GM21367 (cell line): ENCODE data around the gene AGBL3.
"Not testable (repeated sequence)": the region's sequence is repeated elsewhere in the genome, so short reads cannot be mapped to it uniquely, and the experiment has no call there.

Experiments used
- ATAC-seq: cut with Tn5 transposase; IDR thresholded peaks from one replicate; pipeline ENCODE4 v1.9.1; 2021; ENCODE audit not compliant: unreplicated experiment

AGBL3 gene

DNA sequence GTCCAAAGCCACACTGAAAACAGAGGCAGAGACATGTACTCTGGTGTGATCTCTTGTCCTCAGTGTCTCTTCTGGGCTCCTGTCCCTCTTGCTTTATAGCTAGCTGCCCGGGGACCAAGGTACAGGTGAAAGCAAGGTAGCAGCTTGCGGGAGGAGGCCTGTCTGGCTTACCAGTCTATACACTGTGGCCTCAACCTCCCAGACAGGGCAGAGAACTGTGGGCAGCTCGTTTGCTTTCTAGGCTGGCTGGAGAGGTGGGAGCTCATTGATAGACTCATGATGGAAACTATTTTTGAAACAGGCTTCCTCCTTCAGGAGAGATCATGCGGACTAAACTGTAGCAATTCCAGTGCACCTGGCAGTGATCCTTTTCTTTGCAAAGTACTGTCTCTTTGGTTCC, 179.6 kb downstream of the AGBL3 start:
- no peak for ATAC-seq

DNA sequence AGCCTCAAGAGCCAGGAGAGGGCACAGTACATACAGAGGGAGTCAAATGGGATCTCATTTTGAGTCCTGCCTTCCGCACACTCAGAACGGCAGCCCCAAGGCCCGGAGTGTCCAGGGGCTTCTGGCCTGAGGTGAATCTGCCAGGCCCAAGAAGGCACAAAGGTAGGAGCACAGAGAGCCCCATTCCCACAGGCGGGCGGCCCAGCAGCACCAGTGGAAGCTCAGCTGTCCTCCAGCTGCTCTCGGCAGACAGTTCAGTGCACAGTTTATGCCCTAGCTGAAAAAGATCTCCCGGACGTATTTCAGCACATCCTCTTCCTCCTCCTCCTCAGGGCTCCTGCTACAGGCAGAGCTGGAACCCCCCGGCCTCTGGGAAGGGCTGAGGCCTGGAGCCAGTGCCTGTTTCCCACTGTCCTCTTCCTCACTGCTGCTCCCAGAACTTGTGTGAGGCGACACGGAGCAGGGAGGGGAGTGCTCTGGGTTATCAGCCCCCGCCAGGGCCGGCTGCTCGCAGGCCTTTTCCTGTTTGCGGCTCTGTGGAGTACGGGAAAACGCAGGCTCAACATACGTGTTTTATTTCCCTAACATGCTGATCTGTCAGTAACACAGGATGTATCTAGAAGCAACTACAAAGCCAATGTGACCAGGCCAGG, 180.2 kb downstream of the AGBL3 start:
- ATAC-seq: no peak

DNA sequence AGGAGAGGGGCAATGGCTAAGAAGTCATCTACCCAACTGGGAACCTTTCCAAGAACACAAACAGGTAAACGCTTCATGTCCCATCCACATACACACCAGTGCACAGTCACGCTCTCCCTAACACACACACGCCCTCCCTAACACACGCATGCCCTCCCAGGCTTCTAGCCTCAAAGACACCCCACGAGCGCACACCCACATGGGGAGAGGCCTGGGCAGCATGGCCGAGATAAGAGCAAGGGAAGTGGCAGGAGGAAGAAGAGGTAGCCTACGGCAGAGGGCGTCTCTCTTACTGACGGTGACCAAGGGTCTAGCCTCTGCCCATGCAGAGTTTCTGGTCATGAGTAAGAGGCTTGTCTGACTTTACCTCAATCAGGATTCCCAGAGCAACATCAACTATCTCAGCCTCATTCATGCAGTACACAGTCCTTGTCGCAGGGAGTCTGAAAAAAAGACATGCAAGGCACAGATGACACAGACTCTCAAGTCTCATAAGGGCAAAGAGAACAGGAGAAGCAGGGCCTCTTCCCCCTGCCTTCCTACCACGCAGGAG, 181.1 kb downstream of the AGBL3 start:
- no peak for ATAC-seq

DNA sequence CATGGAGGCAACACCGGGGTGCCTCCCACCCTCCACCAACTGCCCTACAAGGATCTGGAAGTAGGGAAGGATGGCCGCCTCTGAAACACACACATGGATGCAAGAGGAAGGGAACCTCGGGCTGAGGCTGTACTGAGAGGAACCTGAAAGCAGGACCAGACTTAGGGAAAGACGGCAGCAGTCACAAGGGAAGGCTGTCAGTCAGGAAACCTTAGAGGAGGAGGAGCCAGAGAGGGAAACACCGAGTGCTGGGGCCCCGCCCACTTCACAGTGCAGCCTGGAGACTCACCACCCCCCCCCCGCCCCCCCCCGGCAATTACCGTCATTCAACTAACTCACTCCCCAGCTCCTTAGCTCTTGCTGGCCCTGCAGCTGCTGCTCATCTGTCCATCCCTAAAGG, 181.7 kb downstream of the AGBL3 start:
- ATAC-seq: no peak

DNA sequence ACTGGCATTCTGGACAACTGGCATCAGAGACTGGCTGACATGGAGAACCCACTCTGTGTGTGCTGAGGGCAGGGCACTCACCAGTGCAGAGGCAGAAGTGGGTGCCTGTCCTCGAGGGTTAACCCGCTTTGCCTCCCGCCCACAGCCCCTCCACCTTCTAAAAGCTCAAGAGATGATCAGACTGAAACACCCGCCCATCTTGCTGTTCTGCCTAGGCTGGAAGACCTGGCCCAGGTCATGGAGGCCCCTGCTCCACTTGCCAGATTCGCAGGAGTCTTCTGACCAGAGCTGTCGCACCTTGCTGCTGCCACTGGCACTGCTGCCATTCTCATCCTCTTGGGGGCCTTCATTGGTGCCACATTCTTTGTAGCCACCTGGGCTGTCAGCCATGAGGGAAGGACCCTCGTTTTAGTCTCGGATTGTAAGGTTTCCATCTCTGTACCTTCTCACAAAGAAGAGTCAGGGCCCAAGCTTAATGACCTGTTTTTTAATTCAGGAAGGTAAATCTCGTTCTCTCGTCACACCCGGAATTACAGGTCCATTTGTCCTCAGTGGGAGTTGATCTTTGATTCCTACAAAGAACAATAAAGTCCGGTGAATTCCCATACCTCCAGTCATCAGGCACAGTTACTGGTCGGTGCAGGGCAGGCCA, 182.3 kb downstream of the AGBL3 start:
- no peak for ATAC-seq

DNA sequence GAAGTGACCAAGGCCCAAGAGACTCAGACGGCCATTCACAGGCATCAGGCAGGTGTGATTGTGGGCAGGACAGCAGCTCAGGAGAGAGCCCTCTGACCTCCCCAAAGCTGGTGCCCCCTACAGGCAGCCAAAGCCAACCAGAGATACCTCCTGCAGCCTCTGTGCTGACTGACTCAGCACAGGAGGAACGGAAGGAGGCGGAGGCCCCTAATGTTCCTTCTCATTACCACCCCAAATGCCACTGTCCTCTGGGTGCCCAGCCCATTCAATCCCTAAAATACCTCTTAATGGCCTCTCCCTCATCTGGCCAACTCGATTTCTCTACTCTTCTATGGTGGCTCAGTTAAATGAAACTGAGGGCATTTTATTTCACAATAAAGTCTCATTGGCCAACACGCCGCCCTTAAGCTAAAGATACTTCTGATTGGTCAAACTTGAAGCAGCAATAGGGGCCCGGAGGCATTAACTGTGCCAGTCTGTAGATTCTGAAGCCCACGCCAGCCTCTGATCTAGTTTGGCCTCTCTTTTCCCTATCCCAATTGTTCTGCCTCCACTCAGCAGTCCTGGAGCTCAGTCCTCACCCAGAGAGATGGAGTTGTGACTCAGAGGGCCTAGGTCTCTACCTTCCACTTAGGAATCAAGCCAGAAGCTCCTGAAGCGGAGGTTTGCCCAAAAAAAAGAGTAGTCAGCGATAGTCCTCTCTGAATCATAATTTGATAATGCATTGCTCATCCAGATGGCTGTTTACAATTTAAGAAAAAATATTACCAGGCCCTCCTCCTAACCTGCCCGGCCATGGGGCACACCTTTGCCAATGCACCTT, 183.0 kb downstream of the AGBL3 start:
- peak; percentile 37 for ATAC-seq

DNA sequence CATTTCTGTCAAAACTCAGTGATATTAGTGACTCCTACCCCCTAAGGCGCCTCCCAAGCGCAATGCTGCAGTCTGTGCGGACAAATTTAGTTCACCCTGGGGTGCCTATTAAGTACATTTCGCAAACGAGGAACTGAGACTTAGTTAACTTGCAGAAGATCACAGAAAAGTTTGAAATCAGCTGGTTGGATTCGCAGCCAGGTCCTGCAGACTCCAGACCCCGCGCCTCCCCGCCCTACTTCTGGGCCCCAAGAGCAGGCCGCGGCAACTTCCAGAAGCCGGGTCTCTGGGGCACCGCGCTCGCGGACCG, 183.6 kb downstream of the AGBL3 start:
- peak; percentile 3 for ATAC-seq

DNA sequence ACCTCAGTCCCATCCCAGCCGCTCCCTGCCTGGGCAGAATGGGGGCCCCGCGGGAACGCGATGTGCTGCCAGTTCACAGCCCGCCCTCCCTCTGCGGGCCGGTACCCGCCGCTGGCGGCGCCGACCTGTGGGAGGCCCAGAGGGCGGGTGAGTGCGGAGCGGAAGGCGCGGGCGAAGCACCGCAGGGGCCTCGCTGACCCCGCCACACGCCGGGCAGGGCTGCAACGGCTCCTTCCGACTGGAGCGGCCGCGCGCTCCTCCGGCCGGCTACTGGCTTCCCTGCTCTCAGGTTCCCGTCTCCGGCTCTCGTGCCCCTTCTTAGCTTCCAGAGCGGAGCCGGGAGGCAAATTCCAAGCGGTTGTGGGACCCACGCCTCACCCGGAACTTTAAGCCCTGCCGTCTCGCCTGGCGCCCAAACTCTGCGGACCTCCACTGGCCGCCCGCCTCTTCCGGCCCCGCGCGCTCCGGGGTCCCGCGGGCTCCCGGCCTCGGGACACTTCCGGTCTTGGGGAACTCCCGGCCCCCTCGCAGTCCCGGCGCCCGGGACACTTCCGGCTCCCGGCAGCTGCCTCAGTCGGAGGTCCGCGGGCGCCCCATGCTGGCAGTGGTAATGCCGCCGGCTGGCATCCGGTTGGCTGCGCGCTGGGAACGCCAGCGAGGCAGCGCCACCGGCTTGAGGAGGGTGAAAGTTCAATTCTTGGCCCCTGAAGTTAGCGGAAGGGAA, 184.1 kb downstream of the AGBL3 start, which contains the start of gene CYREN:
CYREN (minus strand) TSS at position 434 of the 724 bp plus-strand sequence. CDS start 1,785 bp downstream, outside the sequence.
- peak; percentile 83 for ATAC-seq

DNA sequence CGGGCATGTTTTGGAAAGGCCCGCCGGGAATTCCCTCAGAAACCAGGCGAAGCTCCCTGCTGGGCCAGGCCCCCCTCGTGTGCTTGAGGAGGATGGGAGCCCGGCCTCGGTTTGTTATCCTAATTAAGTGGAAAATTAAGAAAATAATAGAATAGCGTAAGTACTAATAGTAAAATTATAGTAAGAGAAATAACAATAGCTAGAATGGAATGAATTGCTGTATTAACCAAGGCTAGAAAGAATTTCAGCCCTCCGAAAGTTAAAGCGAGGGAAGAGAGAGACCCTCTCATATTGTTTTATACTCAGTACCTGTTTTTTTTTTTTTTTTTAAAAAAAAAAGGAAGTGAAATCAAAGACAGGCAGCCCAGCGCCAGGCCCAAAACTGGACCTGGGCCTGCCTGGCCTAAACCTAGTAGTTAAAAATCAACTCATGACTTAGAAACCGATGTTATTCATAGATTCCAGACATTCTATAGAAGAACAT, 184.7 kb downstream of the AGBL3 start:
- peak; percentile 13 for ATAC-seq

DNA sequence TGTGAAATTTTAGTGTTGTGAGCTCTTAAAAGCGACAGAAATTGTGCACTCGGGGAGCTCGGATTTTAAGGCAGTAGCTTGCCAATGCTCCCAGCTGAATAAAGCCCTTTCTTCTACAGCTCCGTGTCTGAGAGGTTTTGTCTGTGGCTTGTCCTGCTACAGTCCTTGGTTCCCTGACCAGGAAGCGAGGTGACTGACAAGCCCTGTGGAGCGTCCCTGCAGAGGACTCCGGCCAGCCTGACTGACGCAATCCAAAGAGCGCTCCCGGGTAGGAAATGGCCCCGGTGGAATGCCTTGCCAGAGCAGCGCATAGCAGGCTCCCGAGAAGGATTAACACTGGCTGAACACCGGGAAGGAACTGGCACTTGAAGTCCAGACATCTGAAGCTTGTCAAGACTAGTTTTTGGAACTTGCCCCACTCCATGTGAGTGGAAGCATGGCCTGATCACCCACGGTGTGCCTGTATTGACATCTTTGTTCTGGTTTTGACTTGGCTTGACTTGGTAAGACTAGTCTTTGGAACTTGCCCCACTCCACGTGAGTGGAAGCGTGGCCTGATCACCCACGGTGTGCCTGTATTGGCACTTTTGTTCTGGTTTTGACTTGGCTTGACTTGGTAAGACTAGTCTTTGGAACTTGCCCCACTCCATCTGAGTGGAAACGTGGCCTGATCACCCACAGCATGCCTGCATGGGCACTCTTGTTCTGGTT, 185.4 kb downstream of the AGBL3 start:
- ATAC-seq: not testable (repeated sequence)

DNA sequence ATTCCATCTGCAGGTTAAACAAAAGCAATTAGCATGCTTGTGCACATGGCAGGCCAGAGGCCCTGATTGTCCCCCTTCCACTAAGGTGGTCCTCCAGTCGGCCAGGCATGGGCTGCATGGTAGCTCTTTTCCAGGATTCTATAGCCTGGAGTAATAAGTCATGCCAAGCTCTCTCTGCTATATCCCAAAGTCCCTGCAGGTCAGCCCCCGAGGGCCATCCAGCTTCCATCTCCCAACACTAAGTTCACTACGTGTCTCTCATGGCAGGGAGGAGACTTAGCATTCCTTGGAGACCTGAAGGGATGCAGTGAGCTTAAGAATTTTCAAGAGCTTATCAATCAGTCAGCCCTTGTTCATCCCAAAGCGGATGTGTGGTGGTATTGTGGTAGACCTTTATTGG, 187.6 kb downstream of the AGBL3 start:
- ATAC-seq: not testable (repeated sequence)

DNA sequence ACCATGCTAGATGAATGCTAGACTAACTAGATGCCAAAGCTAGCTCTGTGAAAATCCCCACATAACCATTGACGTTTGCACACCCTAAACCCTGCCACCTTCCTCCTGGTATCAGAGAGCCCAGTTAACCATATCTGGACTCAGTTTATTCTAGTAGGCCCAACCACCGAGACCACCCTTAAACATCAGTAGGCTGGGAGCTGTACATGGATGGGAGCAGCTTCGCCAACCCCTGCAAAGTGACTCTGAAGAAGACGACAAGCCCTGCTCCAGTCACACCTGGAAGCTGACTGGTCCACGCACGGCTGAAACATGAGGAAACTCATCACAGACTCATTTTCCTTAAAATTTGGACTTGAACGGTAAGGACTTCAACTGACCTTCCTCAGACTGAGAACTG, 188.6 kb downstream of the AGBL3 start:
- no peak for ATAC-seq

DNA sequence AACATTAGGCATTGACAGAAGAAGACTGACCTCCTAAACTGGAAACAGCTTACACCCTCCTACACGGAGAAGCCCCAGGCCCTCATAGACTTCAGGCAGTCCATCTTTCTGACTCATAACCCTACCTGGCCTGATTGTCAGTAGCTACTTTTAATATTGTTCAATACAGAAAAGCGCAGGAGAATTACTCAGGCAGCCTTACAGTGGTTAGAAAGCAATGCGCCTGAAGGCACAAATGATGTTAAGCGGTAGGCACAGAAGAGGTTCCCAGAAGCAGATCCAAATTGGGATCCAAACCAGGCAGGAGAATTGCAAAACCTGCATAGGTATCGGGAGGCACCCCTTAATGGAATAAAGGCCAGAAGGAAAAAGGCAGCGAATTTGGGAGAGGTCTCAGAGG, 189.6 kb downstream of the AGBL3 start:
- no peak for ATAC-seq

DNA sequence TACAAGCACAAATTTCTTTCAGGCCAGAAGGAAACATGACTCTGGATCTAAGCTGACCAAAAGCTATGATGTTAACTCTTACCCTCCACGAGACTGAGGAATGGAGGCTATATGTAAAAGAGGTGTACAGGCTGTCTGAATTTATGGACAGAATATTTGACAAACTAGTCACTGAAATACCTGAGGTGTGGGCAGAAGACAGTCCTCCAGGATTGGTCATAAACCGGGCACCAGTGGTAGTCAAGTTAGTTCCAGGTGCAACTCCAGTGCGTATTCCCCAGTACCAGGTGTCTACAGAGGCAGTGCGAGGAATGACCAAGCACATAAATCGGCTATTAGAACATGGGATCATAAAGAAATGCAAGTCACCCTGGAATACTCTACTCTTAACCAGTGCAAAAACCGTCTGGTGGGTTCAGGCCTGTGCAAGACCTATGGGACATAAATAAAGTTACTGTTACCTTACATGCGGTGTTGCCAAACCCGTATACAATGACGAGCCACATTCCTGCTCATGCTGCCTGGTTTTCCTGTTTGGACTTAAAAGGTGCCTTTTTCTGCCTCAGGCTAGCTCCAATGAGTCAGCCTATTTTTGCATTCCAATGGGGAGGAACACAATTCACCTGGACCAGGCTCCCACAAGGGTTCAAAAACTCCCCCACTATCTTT, 190.9 kb downstream of the AGBL3 start:
- ATAC-seq: no peak

DNA sequence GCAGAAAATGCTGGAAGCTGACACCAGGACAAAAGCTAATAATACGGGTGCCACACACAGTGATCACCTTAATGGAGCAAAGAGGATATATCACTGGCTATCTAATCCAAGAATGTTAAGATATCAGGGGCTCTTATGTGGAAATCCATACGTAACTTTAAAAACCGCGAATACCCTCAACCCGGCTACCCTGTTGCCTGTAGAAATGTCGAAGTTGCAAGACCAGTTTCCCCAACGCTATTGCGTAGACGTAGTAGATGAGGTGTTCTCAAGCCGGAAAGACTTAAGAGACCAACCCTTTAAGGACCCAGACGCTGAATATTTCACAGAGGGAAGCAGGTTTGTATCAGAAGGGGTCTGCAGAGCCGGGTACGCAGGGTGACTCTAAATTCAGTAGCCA, 192.1 kb downstream of the AGBL3 start:
- no peak for ATAC-seq

DNA sequence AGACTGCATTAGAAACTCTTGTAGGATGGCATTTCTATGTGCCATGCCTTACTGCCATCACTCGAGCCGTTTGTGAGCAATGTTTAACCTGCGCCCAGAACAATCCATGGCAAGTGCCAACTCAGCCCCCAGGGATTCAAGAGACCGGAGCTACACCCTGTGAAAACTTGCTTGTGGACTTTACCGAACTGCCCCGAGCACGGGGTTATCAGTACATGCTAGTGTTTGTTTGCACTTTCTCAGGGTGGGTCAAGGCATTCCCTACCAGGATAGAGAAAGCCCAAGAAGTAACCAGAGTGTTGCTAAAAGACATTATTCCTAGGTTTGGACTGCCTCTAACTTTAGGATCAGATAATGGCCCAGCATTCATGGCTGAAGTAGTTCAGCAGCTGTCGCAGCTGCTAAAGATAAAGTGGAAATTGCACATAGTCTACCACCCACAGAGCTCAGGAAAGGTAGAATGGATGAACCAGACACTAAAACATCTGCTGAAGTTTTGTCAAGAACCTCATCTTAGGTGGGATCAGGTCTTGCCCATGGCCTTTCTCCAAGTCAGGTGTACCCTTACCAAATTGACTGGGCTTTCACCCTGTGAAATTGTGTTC, 193.1 kb downstream of the AGBL3 start:
- no peak for ATAC-seq

DNA sequence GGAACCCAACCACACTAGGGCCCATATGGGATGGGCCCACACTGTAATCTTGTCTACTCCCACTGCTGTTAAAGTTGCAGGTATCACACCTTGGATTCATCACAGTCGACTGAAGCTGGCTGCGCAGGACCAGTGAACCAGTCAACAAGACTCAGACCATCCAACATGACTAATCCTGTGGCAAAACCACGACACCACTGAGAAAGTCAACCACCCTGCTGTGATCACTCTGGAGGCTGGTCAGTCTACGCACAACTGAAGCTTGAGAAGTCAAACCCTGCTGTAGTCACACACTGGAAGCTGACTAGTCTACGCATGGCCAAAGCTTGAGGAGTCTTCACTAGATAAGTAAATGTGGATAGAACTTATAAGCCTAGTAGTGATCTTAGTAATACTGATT, 193.8 kb downstream of the AGBL3 start:
- no peak for ATAC-seq

DNA sequence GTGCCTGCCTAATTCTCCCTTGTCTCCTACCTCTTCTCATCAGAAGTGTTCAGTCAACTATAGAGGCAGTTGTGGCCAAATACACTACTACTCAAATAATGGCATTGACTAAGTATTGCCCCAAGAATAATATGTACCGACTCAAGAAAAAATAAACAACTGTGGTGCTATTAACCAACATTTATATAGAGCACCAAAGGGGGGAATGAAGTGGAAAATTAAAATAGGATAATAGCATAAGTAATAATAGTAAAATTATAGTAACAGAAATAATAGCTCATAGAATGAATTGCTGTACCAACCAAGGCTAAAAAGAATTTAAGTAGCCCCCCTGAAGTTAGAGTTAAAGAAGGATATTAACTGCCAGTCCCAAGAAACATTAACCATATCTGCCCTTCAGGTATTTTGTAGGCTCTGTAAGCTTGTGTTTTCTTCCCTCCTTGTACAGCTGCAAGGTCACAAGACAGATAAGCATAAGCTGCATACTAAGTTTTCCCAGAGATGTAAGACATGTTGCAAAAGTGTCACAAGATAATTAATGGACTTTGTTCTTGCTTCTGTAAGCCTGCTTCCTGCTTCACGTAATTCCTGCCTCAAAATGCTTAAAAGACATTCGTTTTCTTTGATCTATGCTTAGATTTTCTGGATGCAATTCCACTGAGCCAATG, 195.1 kb downstream of the AGBL3 start:
- no peak for ATAC-seq
